ENCODE measurements around the gene NCKAP5. TPM values are rescaled to one million over a fixed set of nuclear protein-coding genes. Genes with fewer than 3 reads are reported as not detected.

NCKAP5 gene
- total RNA-seq, 2 donors from 2014 or later = not detected

GRCh38 chr2:132980304-132980703, 588.0 kb downstream of the NCKAP5 start:
- ATAC-seq = no peak
- Mint-ChIP-seq H3K27ac (no peak overlapping the region), H3K27me3 (no peaks in the 10 kb centered on the region), H3K9me3 (peaks cover 5% of the 10 kb centered on the region), H3K36me3 (no peaks in the 10 kb centered on the region), H3K4me1 (ENCODE audit: low read depth in 2 of 2) (no peaks in the 10 kb centered on the region), H3K4me3 (no peak overlapping the region)
- no peak for DNase-seq (ENCODE audit: low spot score)

GRCh38 chr2:132979339-132980093, 588.7 kb downstream of the NCKAP5 start:
- H3K4me3 Mint-ChIP-seq = no peak overlapping the region
- no peaks in the 10 kb centered on the region for H3K4me1 Mint-ChIP-seq (ENCODE audit: low read depth in 2 of 2)
- no peaks in the 10 kb centered on the region for H3K27me3 Mint-ChIP-seq
- no peak overlapping the region for H3K27ac Mint-ChIP-seq
- DNase-seq (ENCODE audit: low spot score) (no peak), ATAC-seq (no peak)
- no peaks in the 10 kb centered on the region for H3K36me3 Mint-ChIP-seq
- H3K9me3 Mint-ChIP-seq = peaks cover 7% of the 10 kb centered on the region

- H3K4me1 Mint-ChIP-seq (ENCODE audit: low read depth in 2 of 2) = no peaks in the 10 kb centered on the region
- no peak for DNase-seq (ENCODE audit: low spot score)
- H3K27me3 Mint-ChIP-seq = no peaks in the 10 kb centered on the region
- H3K9me3 Mint-ChIP-seq = peaks cover 7% of the 10 kb centered on the region
- H3K36me3 Mint-ChIP-seq = no peaks in the 10 kb centered on the region
- no peak overlapping the region for H3K27ac Mint-ChIP-seq
- no peak for ATAC-seq
- no peak overlapping the region for H3K4me3 Mint-ChIP-seq
Observed at GRCh38 chr2:132978840-132979239, 589.4 kb downstream of the NCKAP5 start.

GRCh38 chr2:132977812-132978529, 590.3 kb downstream of the NCKAP5 start:
- H3K9me3 Mint-ChIP-seq = peaks cover 7% of the 10 kb centered on the region
- no peaks in the 10 kb centered on the region for H3K36me3 Mint-ChIP-seq
- H3K27me3 Mint-ChIP-seq = no peaks in the 10 kb centered on the region
- no peaks in the 10 kb centered on the region for H3K4me1 Mint-ChIP-seq (ENCODE audit: low read depth in 2 of 2)
- no peak overlapping the region for H3K27ac Mint-ChIP-seq
- no peak for DNase-seq (ENCODE audit: low spot score)
- no peak for ATAC-seq
- no peak overlapping the region for H3K4me3 Mint-ChIP-seq

GRCh38 chr2:132975193-132976105, 592.8 kb downstream of the NCKAP5 start:
- no peaks in the 10 kb centered on the region for H3K27me3 Mint-ChIP-seq
- ATAC-seq = no peak
- H3K4me1 Mint-ChIP-seq (ENCODE audit: low read depth in 2 of 2) = no peaks in the 10 kb centered on the region
- peaks cover 11% of the 10 kb centered on the region for H3K9me3 Mint-ChIP-seq
- H3K4me3 Mint-ChIP-seq = no peak overlapping the region
- H3K36me3 Mint-ChIP-seq = no peaks in the 10 kb centered on the region
- DNase-seq (ENCODE audit: low spot score) = no peak
- H3K27ac Mint-ChIP-seq = no peak overlapping the region

- no peak overlapping the region for H3K4me3 Mint-ChIP-seq
- H3K9me3 Mint-ChIP-seq = peaks cover 10% of the 10 kb centered on the region
- H3K36me3 Mint-ChIP-seq = no peaks in the 10 kb centered on the region
- no peak for ATAC-seq
- no peaks in the 10 kb centered on the region for H3K27me3 Mint-ChIP-seq
- DNase-seq (ENCODE audit: low spot score) = no peak
- H3K27ac Mint-ChIP-seq = no peak overlapping the region
- H3K4me1 Mint-ChIP-seq (ENCODE audit: low read depth in 2 of 2) = no peaks in the 10 kb centered on the region
Observed at GRCh38 chr2:132974467-132975095, 593.7 kb downstream of the NCKAP5 start.

GRCh38 chr2:132971310-132972061, 596.8 kb downstream of the NCKAP5 start:
- ATAC-seq (no peak), DNase-seq (ENCODE audit: low spot score) (no peak)
- no peaks in the 10 kb centered on the region for H3K27me3 Mint-ChIP-seq
- no peaks in the 10 kb centered on the region for H3K4me1 Mint-ChIP-seq (ENCODE audit: low read depth in 2 of 2)
- H3K4me3 Mint-ChIP-seq = no peak overlapping the region
- no peak overlapping the region for H3K27ac Mint-ChIP-seq
- peaks cover 19% of the 10 kb centered on the region for H3K9me3 Mint-ChIP-seq
- no peaks in the 10 kb centered on the region for H3K36me3 Mint-ChIP-seq

- no peak for DNase-seq (ENCODE audit: low spot score)
- no peak overlapping the region for H3K4me3 Mint-ChIP-seq
Observed at GRCh38 chr2:132969371-132969985, 598.8 kb downstream of the NCKAP5 start.

GRCh38 chr2:132965460-132965859, 602.8 kb downstream of the NCKAP5 start:
- DNase-seq (ENCODE audit: low spot score) (no peak), ATAC-seq (no peak)
- Mint-ChIP-seq H3K27me3 (no peaks in the 10 kb centered on the region), H3K27ac (no peak overlapping the region), H3K9me3 (peaks cover 10% of the 10 kb centered on the region), H3K36me3 (no peaks in the 10 kb centered on the region), H3K4me3 (no peak overlapping the region), H3K4me1 (ENCODE audit: low read depth in 2 of 2) (no peaks in the 10 kb centered on the region)

More at GRCh38 chr2:132969371-132969985, 598.8 kb downstream of the NCKAP5 start:
- Mint-ChIP-seq H3K36me3 (no peaks in the 10 kb centered on the region), H3K27ac (no peak overlapping the region), H3K4me1 (ENCODE audit: low read depth in 2 of 2) (no peaks in the 10 kb centered on the region), H3K27me3 (no peaks in the 10 kb centered on the region), H3K9me3 (peaks cover 14% of the 10 kb centered on the region)
- no peak for ATAC-seq

GRCh38 chr2:132963161-132963560, 605.1 kb downstream of the NCKAP5 start:
- no peaks in the 10 kb centered on the region for H3K4me1 Mint-ChIP-seq (ENCODE audit: low read depth in 2 of 2)
- no peak overlapping the region for H3K27ac Mint-ChIP-seq
- H3K36me3 Mint-ChIP-seq = no peaks in the 10 kb centered on the region
- DNase-seq (ENCODE audit: low spot score) = no peak
- H3K27me3 Mint-ChIP-seq = no peaks in the 10 kb centered on the region
- H3K9me3 Mint-ChIP-seq = peaks cover 6% of the 10 kb centered on the region
- no peak for ATAC-seq
- no peak overlapping the region for H3K4me3 Mint-ChIP-seq

- H3K4me1 Mint-ChIP-seq (ENCODE audit: low read depth in 2 of 2) = no peaks in the 10 kb centered on the region
- ATAC-seq (no peak), DNase-seq (ENCODE audit: low spot score) (no peak)
- H3K4me3 Mint-ChIP-seq = no peak overlapping the region
- H3K36me3 Mint-ChIP-seq = no peaks in the 10 kb centered on the region
- no peaks in the 10 kb centered on the region for H3K27me3 Mint-ChIP-seq
- H3K27ac Mint-ChIP-seq = no peak overlapping the region
- peaks cover 4% of the 10 kb centered on the region for H3K9me3 Mint-ChIP-seq
Observed at GRCh38 chr2:132958887-132959286, 609.4 kb downstream of the NCKAP5 start.

- H3K4me1 Mint-ChIP-seq (ENCODE audit: low read depth in 2 of 2) = no peaks in the 10 kb centered on the region
- H3K4me3 Mint-ChIP-seq = no peak overlapping the region
- no peak overlapping the region for H3K27ac Mint-ChIP-seq
- DNase-seq (ENCODE audit: low spot score) (no peak), ATAC-seq (no peak)
- H3K27me3 Mint-ChIP-seq = no peaks in the 10 kb centered on the region
- peaks cover 8% of the 10 kb centered on the region for H3K9me3 Mint-ChIP-seq
- no peaks in the 10 kb centered on the region for H3K36me3 Mint-ChIP-seq
Observed at GRCh38 chr2:132955871-132956615, 612.2 kb downstream of the NCKAP5 start.

Data from natural killer cell treated with Interleukin-12 subunit alpha and Interleukin-12 subunit beta and Interleukin-15 and Interleukin-18, amount 100 ng/mL, for 72 hours (primary cell).